K562 (cell line): Measurements from ENCODE around the gene CHN2. TPM values are rescaled to one million over a fixed set of nuclear protein-coding genes. Genes with fewer than 3 reads are reported as not detected.

ENCODE experiments used
- ATAC-seq: fragments of 200-7000 bp; cut with Tn5 transposase; 3 replicates; pipeline ENCODE4 v1.9.1; 2020; ENCODE audit warnings: moderate library complexity
- BruUV-seq: library from RNA; stranded (reverse); fragments of 400-500 nt; replicated peaks from 2 replicates; lab custom pipeline; 2021; lab: Mats Ljungman, UMichigan
- CTCF ChIA-PET: fragments of 300-600 bp; formaldehyde crosslinking; extraction: SDS; loops from one replicate; lab custom pipeline; 2021; ENCODE audit warnings: low intra/inter-chr PET ratio; lab: Yijun Ruan, JAX
- POLR2A ChIA-PET: fragments of 300-600, 350-650 bp; sonication (Branson Sonifier 250); formaldehyde crosslinking; extraction: SDS; loops from one replicate; lab custom pipeline; 2021; ENCODE audit warnings: antibody characterized with exemption, inconsistent platforms; lab: Yijun Ruan, JAX
- DNase-seq, 4 experiments: peaks; one replicate each; pipeline versions ENCODE4 v3.0.0 to v3.0.0-alpha.2; 2011 to 2018; ENCODE audit warnings: low spot score in 3 of 4, mixed read lengths in 3 of 4; ENCODE audit errors: extremely low read depth in 1 of 4
- FAIRE-seq: peaks from 2 replicates; lab custom pipeline; 2011; peaks lifted over from hg19 to GRCh38; lab: Jason Lieb, UNC
- H2AFZ ChIP-seq: 2 replicates; pipeline ENCODE4 v1.6.0; 2011; ENCODE audit warnings: low read depth, low read length, control low read depth, inconsistent platforms
- H3K27ac ChIP-seq: fragments of 200-600 bp; 3 replicates; pipeline ENCODE4 v1.8.0; 2011; ENCODE audit warnings: low read depth, mild to moderate bottlenecking, control low read depth, inconsistent platforms, low read length, moderate library complexity, mixed read lengths; ENCODE audit errors: extremely low read depth
- H3K27me3 ChIP-seq, 2 experiments: fragments of 300-600 bp in 1 of 2; 2 replicates in 1 of 2; 3 replicates in 1 of 2; pipeline versions ENCODE4 v1.6.0 to v1.8.0; 2011; ENCODE audit warnings: inconsistent platforms in 2 of 2, low read length in 2 of 2, mild to moderate bottlenecking in 1 of 2, mixed read lengths in 1 of 2, moderate library complexity in 1 of 2; ENCODE audit not compliant: control insufficient read depth in 2 of 2, insufficient read depth in 2 of 2
- H3K36me3 ChIP-seq: fragments of 300-600 bp; 3 replicates; pipeline ENCODE4 v1.8.0; 2011; ENCODE audit warnings: mild to moderate bottlenecking, low read length, inconsistent platforms; ENCODE audit not compliant: control insufficient read depth, insufficient read depth
- H3K4me1 ChIP-seq, 2 experiments: fragments of 200-600 bp in 1 of 2; replicated peaks in 1 of 2; 2 replicates in 1 of 2; 3 replicates in 1 of 2; pipeline versions ENCODE4 v1.5.1 to v1.8.0; 2011; ENCODE audit warnings: inconsistent platforms in 2 of 2, low read length in 2 of 2, mild to moderate bottlenecking in 1 of 2, mixed read lengths in 1 of 2, moderate library complexity in 1 of 2; ENCODE audit not compliant: control insufficient read depth in 2 of 2, insufficient read depth in 2 of 2
- H3K4me2 ChIP-seq: 2 replicates; pipeline ENCODE4 v1.6.1; 2011; ENCODE audit warnings: low read length, control low read depth, inconsistent platforms, mixed read lengths; ENCODE audit not compliant: insufficient read depth
- H3K4me3 ChIP-seq: fragments of 200-600 bp; sonication (generic), shearing (Covaris generic); 2 replicates; pipeline ENCODE4 v1.5.1; 2016; ENCODE audit warnings: control low read depth, inconsistent platforms
- H3K79me2 ChIP-seq: fragments of 200-600 bp; 3 replicates; pipeline ENCODE4 v1.8.0; 2011; ENCODE audit warnings: low read length, inconsistent platforms; ENCODE audit not compliant: control insufficient read depth, insufficient read depth
- H3K9ac ChIP-seq, 2 experiments: 2 replicates each; pipeline versions ENCODE4 v1.6.0 to v1.6.1; 2011; ENCODE audit warnings: low read depth in 2 of 2, low read length in 2 of 2, control low read depth in 1 of 2, inconsistent platforms in 1 of 2, mild to moderate bottlenecking in 1 of 2, mixed read lengths in 1 of 2; ENCODE audit not compliant: insufficient read depth in 1 of 2
- H3K9me1 ChIP-seq: one replicate; pipeline ENCODE4 v1.6.0; 2011; ENCODE audit warnings: inconsistent platforms, mild to moderate bottlenecking, low read length, moderate library complexity; ENCODE audit not compliant: control insufficient read depth, insufficient read depth
- H3K9me3 ChIP-seq: replicated peaks from 2 replicates; pipeline ENCODE4 v1.5.1; 2011; ENCODE audit warnings: low read depth, low read length, inconsistent platforms; ENCODE audit not compliant: control insufficient read depth, insufficient read depth
- H4K20me1 ChIP-seq: replicated peaks from 2 replicates; pipeline ENCODE4 v1.6.1; 2011; ENCODE audit warnings: low read length, inconsistent platforms, mixed read lengths; ENCODE audit not compliant: control insufficient read depth, insufficient read depth
- ASH1L ChIP-seq: fragments of 450-650 bp; IDR thresholded peaks from 2 replicates; pipeline ENCODE4 v1.6.1; 2018; ENCODE audit warnings: borderline replicate concordance, mild to moderate bottlenecking, low read depth; ENCODE audit not compliant: partially characterized antibody
- BACH1 ChIP-seq: fragments of 200-800 bp; sonication (Bioruptor generic); IDR thresholded peaks from 2 replicates; pipeline ENCODE4 v1.6.1; 2016; ENCODE audit warnings: missing genetic modification characterization, missing compliant biosample characterization
- CBX3 ChIP-seq, 2 experiments: IDR thresholded peaks; 1 replicate in 1 of 2; 2 replicates in 1 of 2; pipeline ENCODE4 v1.6.1; 2012; ENCODE audit warnings: inconsistent platforms in 2 of 2, low read length in 2 of 2, borderline replicate concordance in 1 of 2, control low read depth in 1 of 2
- EGR1 ChIP-seq: fragments of 450-650 bp; conservative IDR thresholded peaks from 2 replicates; pipeline ENCODE4 v1.6.1; 2017; ENCODE audit warnings: mild to moderate bottlenecking
- EP400 ChIP-seq: fragments of 450-650 bp; IDR thresholded peaks from 2 replicates; pipeline ENCODE4 v1.6.1; 2017; ENCODE audit warnings: antibody characterized with exemption, mild to moderate bottlenecking, moderate library complexity
- EWSR1 ChIP-seq: fragments of 450-650 bp; IDR thresholded peaks from 2 replicates; pipeline ENCODE4 v1.6.1; 2018; ENCODE audit warnings: borderline replicate concordance, mild to moderate bottlenecking, low read depth, moderate library complexity; ENCODE audit not compliant: partially characterized antibody
- GABPA ChIP-seq: fragments of 200-800 bp; sonication (Bioruptor generic); conservative IDR thresholded peaks from 2 replicates; pipeline ENCODE4 v1.6.1; 2016; ENCODE audit warnings: low read depth, missing genetic modification characterization, missing compliant biosample characterization
- HIVEP1 ChIP-seq: fragments of 250-450 bp; sonication (Bioruptor Pico); IDR thresholded peaks from 2 replicates; pipeline ENCODE4 v1.4.0; 2020; ENCODE audit warnings: mild to moderate bottlenecking
- IFI16 ChIP-seq: fragments of 250-450 bp; sonication (Bioruptor Pico); IDR thresholded peaks from 2 replicates; pipeline ENCODE4 v2.1.2; 2022; ENCODE audit warnings: mild to moderate bottlenecking, inconsistent platforms
- JUNB ChIP-seq: fragments of 450-650 bp; formaldehyde crosslinking; conservative IDR thresholded peaks from 2 replicates; pipeline ENCODE4 v1.4.0; 2020; ENCODE audit warnings: mild to moderate bottlenecking
- MED1 ChIP-seq: sonication (generic); formaldehyde crosslinking; IDR thresholded peaks from 2 replicates; pipeline ENCODE4 v1.8.1; 2023; ENCODE audit warnings: missing genetic modification reagents, borderline replicate concordance
- PHB2 ChIP-seq: fragments of 450-650 bp; IDR thresholded peaks from 2 replicates; pipeline ENCODE4 v1.6.1; 2017; ENCODE audit warnings: low read depth
- PRMT5 ChIP-seq: sonication (generic); formaldehyde crosslinking; IDR thresholded peaks from 2 replicates; pipeline ENCODE4 v1.5.0; 2020; ENCODE audit warnings: missing genetic modification reagents
- RHOXF2B ChIP-seq: fragments of 250-450 bp; sonication (Bioruptor Pico); conservative IDR thresholded peaks from 2 replicates; pipeline ENCODE4 v1.5.1; 2021
- SMAD3 ChIP-seq: fragments of 450-650 bp; formaldehyde crosslinking; conservative IDR thresholded peaks from 2 replicates; pipeline ENCODE4 v1.4.0; 2020; ENCODE audit warnings: mild to moderate bottlenecking
- ZBTB7A ChIP-seq: IDR thresholded peaks from 2 replicates; pipeline ENCODE4 v1.6.1; 2011; ENCODE audit warnings: low read depth, mild to moderate bottlenecking, low read length, moderate library complexity, borderline replicate concordance; ENCODE audit not compliant: control insufficient read depth
- ZNF583 ChIP-seq: fragments of 250-450 bp; sonication (Bioruptor Pico); IDR thresholded peaks from 2 replicates; pipeline ENCODE4 v1.4.0; 2020
- WGBS: fragments of 100-300 bp; shearing (Covaris generic); methylation state at CpG from one replicate; pipeline ENCODE4 v1.1.6; 2016; ENCODE audit warnings: low coverage, mixed read lengths; ENCODE audit not compliant: insufficient coverage; ENCODE audit errors: missing lambda C conversion rate; 5-methylcytosine and 5-hydroxymethylcytosine counted together
- in situ Hi-C: fragments of 300-500 bp; cut with MboI; formaldehyde crosslinking; loops from 4 replicates; pipeline ENCODE4 v1.15.0; 2018; ENCODE audit warnings: inconsistent platforms, mixed read lengths
- intact Hi-C: fragments of 100-400 bp; cut with micrococcal nuclease; formaldehyde crosslinking; loops from 2 replicates; pipeline ENCODE4 v1.14.2; 2022
- polyA plus RNA-seq, 8 experiments: library from polyadenylated mRNA; depleted of rRNA in 4 of 8; stranded (reverse) in 5 of 8; unstranded in 3 of 8; fragments of >200 nt; fragmentation: Nextera tagmentation in 2 of 8; fragmentation: Illumina TruSeq in 1 of 8; extraction: Ambion mirVana in 2 of 8; extraction: Trizol in 1 of 8; gene quantifications; 2 replicates each; pipeline versions ENCODE4 v1.2.1 to v1.2.3, GENCODE V29; 2011 to 2014; ENCODE audit warnings: inconsistent platforms in 1 of 8, missing spikeins in 1 of 8
- total RNA-seq, 7 experiments: library from RNA; depleted of rRNA in 6 of 7; stranded (reverse); fragments of >200 nt in 6 of 7; fragmentation: Illumina TruSeq in 2 of 7; extraction: Trizol in 2 of 7; gene quantifications; 2 replicates each; pipeline versions ENCODE4 v1.2.1 to v1.2.3, GENCODE V29; 2011 to 2021; ENCODE audit warnings: low replicate concordance in 1 of 7
- TF ChIP-seq, protein P1 (sequence below): fragments of 250-450 bp; sonication (Bioruptor Pico); IDR thresholded peaks from 2 replicates; pipeline ENCODE4 v1.9.0; 2021; ENCODE audit warnings: mild to moderate bottlenecking
- TF ChIP-seq, protein P2 (sequence below): fragments of 250-450 bp; sonication (Bioruptor Pico); IDR thresholded peaks from 2 replicates; pipeline ENCODE4 v1.8.0; 2022; ENCODE audit warnings: moderate library complexity, mild to moderate bottlenecking, inconsistent platforms

The CHN2 gene
- total and polyA plus RNA-seq, 9 of the 15 experiments (the other 6 are each of a cell fraction or from before 2014, with no cell fraction given) = 0.12 to 2.1 (median 0.31) TPM; not detected in 1

DNA sequence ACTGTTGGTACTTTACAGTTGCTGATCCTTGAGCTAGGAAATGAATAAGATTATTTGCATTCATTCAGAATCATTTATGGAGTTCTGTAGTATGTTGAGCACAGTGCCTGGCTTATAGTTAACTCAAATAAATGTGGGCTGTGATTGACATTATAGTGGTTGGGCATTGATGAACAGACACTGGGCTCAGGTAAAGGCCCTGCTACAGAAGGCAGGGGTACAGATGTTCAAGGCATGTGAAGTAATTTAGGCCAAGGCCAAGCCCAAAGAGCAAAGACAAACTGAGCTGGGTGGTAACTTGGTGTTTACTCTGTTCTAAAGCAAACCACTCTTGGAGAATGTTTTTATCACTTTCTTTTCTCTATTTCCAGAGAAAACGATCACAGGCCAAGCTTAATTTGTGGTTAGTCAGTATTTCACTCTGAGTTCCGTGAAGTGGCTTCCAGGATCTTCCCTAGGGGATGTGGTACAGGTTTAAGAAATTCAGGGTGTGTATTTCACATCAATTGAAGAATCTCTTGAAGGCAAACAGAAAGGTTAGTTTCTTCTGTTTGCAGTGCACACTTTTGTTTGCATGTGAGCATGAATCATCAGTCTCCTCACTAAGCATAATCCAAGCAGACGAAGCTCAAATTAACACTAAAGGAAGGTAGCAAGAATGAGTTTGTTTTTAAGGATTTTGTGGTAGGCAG, 255.1 kb downstream of the CHN2 start (continued):
- no peak for TF ChIP-seq GABPA
- no peak for TF ChIP-seq ZBTB7A
- no peak for TF ChIP-seq MED1 (CRISPR knock-in tag)
- no peak for TF ChIP-seq ZNF583 (CRISPR knock-in tag)
- TF ChIP-seq EP400 = no peak
- no peak for TF ChIP-seq PRMT5 (CRISPR knock-in tag)

DNA sequence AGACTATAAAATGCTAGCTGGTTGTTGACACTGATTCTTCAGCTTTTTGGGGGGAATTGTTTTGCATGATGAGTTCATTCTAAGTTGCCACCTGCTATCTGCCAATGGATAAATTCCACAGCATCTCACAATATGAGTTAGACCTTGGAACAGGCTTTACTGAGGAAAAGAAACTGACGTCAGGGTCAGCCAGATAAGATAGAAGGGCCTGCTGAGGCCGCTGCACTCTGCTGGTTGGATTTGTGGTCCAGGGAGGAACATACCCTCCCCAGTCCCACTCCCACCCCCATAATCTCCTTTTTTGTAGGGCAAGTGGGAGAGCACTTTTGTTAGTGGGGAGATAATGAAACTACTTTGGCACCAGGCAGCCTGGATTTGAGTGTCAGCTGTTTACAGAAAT, 258.4 kb downstream of the CHN2 start:
- BruUV-seq = no TSS peak
- WGBS = 0% methylated on average over 2 of the region's 2 CpGs
- Histone ChIP-seq H3K9me1 (no peaks in the 10 kb centered on the region), H4K20me1 (no peaks in the 10 kb centered on the region), H3K79me2 (no peaks in the 10 kb centered on the region), H3K27ac (no peak overlapping the region), H3K4me2 (no peak overlapping the region), H3K9ac (no peak overlapping the region), H3K4me3 (no peak overlapping the region), H3K27me3 (peaks cover 2 to 12% of the 10 kb centered on the region in 2 experiments; a peak in 2 of 5 replicates), H3K36me3 (no peaks in the 10 kb centered on the region), H3K4me1 (no peaks in the 10 kb centered on the region), H2AFZ (no peak overlapping the region), H3K9me3 (no peaks in the 10 kb centered on the region)
- intact Hi-C loops (no loop called here), in situ Hi-C loops (no loop called here)
- POLR2A ChIA-PET = no interaction called here
- TF ChIP-seq JUNB (CRISPR knock-in tag) = no peak
- TF ChIP-seq HIVEP1 = no peak
- no peak for TF ChIP-seq PHB2
- no peak for TF ChIP-seq CBX3 (IDR thresholded peaks at IDR 0.05; ENCODE audit: borderline replicate concordance in 1 of 2, low read length in 2 of 2)
- no peak for TF ChIP-seq EWSR1
- no peak for TF ChIP-seq EGR1
- TF ChIP-seq SMAD3 (CRISPR knock-in tag) = no peak
- TF ChIP-seq, protein P1, sequence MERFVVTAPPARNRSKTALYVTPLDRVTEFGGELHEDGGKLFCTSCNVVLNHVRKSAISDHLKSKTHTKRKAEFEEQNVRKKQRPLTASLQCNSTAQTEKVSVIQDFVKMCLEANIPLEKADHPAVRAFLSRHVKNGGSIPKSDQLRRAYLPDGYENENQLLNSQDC (CRISPR knock-in tag) = no peak
- TF ChIP-seq, protein P2, sequence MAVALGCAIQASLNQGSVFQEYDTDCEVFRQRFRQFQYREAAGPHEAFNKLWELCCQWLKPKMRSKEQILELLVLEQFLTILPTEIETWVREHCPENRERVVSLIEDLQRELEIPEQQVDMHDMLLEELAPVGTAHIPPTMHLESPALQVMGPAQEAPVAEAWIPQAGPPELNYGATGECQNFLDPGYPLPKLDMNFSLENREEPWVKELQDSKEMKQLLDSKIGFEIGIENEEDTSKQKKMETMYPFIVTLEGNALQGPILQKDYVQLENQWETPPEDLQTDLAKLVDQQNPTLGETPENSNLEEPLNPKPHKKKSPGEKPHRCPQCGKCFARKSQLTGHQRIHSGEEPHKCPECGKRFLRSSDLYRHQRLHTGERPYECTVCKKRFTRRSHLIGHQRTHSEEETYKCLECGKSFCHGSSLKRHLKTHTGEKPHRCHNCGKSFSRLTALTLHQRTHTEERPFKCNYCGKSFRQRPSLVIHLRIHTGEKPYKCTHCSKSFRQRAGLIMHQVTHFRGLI (CRISPR knock-in tag) = no peak
- no peak for TF ChIP-seq RHOXF2B
- TF ChIP-seq BACH1 (tag) = no peak
- TF ChIP-seq ASH1L = no peak
- TF ChIP-seq IFI16 (CRISPR knock-in tag) = no peak
- DNase-seq (no peak), FAIRE-seq (no peak), ATAC-seq (no peak)
- CTCF ChIA-PET = no interaction called here
